DMS53 treated with DMSO at 0.1 percent for 48 hours (cell line): ENCODE results near the gene GPR37.

ENCODE experiments used
- DNase-seq: peaks from one replicate; lab custom pipeline; 2025; ENCODE audit not compliant: unreplicated experiment; lab: John Stamatoyannopoulos, UW

Gene GPR37, protein sequence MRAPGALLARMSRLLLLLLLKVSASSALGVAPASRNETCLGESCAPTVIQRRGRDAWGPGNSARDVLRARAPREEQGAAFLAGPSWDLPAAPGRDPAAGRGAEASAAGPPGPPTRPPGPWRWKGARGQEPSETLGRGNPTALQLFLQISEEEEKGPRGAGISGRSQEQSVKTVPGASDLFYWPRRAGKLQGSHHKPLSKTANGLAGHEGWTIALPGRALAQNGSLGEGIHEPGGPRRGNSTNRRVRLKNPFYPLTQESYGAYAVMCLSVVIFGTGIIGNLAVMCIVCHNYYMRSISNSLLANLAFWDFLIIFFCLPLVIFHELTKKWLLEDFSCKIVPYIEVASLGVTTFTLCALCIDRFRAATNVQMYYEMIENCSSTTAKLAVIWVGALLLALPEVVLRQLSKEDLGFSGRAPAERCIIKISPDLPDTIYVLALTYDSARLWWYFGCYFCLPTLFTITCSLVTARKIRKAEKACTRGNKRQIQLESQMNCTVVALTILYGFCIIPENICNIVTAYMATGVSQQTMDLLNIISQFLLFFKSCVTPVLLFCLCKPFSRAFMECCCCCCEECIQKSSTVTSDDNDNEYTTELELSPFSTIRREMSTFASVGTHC

GRCh38 chr7:124765401-124766352, at the start of gene GPR37:
TSS of gene GPR37 (minus strand) at chr7:124765792. CDS start at chr7:124764976, 816 bp downstream.
- peak; percentile 94 for DNase-seq

DNA sequence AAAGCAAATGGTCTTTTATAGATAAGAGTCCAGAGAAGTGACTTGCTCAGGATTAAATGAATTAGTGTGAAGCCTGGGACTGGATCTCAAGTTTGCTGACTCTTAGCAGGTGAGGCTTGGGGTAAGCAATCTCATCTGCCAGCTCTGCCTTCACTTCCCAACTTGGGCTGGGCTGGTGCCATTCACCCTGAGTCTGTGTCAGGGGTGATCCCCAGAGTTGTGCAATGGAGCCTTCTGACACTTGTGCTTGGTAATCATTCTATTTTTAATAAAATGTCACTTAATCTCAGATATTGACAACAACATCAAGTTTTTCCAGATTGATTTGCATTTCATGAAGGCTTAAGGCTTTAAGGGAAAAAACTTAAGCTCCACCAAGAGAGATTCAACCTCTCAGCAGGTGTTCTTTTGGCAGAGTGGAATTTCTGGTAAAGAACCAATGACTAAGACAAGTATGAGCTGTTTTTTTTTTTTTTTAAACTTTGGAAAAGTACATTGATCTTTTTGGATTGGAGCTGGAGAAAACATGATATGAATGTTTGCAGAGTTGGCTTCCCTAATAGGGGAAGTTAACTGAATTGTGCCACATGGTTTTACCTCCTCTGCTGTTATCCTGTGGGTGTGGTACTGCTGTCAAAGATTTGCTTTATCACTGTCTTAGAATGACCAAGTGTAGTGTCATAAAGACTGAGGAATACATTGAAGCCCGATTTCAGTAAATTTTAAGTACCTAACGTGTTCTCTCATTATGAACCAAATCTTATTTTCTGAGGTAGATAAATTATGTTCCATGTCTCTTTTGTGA, 48.6 kb upstream of the GPR37 start:
- DNase-seq: no peak

DNA sequence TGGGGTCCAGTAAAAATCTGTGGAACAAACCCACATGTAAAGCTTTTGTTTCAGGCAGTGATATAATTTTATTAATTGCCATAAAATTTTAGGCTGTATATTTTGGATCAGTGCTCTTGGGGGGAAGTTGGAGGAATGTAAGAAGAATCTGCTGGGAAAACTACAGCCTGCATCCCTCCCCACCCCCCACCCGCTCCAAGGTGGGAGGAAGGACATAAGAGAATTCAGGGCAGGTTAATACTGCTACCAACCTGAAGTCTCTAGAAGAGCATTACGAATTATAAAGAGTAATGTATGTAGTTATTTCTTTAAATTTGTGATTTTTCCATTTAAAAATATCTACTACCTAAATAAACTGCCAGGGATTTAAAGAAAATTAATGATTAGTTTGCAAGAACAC, 47.2 kb upstream of the GPR37 start:
- DNase-seq: no peak

DNA sequence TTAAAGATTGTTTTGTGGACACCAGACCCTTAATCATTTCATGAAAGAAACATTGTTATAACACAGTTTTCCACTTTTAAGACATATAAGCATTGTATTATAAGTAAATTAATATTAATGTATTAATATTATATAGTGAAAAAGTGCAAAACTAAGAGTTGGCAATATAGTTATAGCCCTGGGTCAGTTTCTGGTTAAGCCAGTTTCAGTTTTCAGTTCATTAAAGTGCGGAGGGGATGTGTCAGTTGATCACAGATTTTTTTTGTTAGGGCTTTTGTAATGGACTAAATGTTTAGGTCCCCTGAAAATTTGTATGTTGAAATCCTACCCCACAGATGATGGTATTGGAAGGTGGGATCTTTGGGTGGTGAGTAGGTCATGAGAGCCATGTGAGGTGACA, 45.7 kb upstream of the GPR37 start:
- no peak for DNase-seq

GRCh38 chr7:124810605-124811004, 45.0 kb upstream of the GPR37 start:
- DNase-seq: no peak

DNA sequence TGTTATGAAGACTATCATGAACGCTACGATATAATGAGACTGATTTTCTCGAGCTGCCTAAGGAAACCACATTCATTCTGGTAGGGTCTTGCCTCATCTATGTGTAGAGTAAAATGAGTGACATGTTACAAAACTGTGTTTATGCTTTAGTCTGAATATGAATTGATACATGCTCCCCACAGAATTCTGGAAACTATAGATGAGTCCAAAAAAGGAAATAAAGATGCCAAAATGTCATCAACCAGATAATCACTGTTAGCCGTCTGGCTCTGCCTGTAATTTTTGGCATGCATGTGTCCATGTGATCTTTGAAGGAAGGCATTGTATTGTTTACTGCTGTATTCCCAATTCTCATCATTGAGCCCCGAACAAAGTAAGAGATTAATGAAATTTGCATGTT, 42.6 kb upstream of the GPR37 start:
- DNase-seq: no peak

DNA sequence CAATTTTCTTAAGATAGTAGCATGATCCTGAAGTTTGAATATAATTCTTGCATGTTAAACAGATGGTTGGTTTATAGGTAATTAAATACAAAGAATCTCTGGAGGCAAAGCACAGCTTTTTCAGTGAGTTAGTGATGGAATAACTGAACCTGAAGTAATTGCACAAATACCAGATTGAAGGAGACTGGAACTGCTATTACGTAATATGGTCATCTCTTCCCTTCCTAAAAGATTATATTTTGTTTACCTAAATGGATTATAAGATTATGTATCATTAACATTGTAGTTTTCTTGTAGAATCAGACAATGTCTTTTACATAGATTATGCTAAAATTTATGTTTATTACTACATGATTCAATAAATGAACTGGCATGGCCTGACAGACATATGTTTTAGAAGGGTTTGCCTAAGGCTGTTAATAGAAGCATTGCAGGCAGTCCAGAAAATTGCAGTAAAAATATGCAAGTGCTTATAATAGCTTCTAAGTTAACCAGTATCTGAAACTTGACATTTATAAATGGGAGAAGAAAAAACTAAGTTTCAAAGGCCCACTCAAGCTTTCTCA, 35.8 kb upstream of the GPR37 start:
- no peak for DNase-seq

GRCh38 chr7:124800386-124800785, 34.8 kb upstream of the GPR37 start:
- no peak for DNase-seq

GRCh38 chr7:124799448-124799847, 33.9 kb upstream of the GPR37 start:
- DNase-seq: no peak

DNA sequence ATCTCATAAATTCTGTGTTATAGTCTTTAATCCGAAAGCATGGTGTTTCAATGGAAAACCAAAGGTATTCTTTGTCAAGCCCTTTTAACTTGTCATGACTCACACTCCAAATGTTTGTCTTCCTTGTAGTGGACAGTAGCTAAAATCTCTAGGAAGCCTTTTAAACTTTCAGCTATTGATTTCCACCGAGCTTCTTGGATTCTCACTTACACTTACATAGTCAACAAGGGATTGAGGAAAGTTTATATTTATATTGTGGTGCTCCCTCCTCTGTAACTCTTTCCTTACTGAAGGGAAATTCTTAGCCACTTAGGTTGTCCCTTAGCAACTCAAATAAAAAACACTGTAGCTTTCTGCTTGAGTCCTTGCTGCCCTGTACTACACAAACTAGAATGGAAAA, 31.2 kb upstream of the GPR37 start:
- DNase-seq: peak; percentile 56

DNA sequence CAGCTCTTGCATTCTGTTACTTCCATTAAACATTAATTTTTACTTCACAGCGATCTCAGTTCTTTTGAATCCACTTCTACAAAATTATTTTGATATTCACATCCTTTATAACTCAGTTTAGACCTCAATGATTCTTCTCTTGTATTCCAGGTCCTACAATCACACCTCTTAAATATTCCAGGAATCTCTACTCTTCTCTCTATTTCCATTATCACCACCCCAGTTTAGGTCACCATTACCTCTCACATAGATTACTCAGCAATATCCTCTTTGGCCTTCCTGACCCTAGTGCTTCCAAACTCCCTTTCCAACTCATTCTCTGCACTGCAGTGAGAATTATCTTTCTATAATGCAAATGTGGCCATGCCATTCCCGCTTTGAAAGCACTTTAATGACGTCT, 27.1 kb upstream of the GPR37 start:
- DNase-seq: no peak

DNA sequence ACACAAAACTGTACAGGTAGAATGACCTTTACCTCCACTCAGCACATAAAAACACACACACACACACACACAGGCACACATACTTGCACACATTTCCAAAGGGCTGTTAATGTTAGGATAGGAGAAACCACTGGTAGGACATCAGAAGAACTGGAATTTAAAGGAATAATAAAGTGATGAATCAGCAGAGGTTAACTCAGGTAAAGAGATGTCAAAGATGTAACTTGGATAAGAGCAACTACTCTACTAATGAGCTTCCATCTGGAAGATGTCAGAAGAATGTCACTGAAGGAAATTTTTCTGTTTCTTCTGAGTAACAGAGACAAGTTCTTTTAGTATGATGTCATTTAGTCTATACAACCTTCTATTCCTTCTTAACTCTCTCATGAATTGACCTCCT, 26.4 kb upstream of the GPR37 start:
- no peak for DNase-seq

- no peak for DNase-seq
Observed at GRCh38 chr7:124791426-124791825, 25.8 kb upstream of the GPR37 start.

DNA sequence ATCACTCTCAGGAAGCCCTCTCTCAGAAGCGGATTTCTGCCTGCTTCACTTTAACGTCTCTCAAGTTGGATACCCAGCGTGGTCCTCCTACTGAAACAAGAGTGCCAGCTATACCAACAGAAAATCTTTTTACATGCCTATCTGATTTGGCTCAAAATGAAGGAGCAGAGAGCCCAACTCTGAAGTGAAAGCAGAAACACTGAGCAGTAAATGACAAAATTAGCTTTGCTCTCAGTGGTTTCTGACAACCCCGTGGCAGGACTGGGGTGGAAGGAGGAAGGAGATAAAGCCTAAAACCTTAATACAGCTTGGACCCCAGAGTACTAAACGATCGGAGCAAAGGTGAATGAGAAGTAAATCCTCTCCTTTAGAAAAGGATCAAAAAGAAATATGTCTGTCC, 25.1 kb upstream of the GPR37 start:
- DNase-seq: no peak

DNA sequence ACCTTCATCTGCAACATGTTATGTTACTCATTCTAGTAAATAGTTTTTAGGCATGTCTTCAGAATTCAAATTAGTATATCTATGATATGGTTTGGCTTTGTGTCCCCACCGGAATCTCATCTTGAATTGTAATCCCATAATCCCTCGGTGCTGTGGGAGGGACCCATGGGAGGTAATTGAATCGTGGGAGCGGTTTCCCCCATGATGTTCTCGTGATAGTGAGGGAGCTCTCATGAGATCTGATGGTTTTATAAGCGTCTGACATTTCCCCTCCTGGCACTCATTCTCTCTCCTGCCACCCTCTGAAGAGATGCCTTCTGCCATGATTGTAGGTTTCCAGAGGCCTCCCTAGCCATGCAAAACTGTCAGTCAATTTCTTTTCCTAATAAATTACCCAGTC, 20.4 kb upstream of the GPR37 start:
- no peak for DNase-seq

DNA sequence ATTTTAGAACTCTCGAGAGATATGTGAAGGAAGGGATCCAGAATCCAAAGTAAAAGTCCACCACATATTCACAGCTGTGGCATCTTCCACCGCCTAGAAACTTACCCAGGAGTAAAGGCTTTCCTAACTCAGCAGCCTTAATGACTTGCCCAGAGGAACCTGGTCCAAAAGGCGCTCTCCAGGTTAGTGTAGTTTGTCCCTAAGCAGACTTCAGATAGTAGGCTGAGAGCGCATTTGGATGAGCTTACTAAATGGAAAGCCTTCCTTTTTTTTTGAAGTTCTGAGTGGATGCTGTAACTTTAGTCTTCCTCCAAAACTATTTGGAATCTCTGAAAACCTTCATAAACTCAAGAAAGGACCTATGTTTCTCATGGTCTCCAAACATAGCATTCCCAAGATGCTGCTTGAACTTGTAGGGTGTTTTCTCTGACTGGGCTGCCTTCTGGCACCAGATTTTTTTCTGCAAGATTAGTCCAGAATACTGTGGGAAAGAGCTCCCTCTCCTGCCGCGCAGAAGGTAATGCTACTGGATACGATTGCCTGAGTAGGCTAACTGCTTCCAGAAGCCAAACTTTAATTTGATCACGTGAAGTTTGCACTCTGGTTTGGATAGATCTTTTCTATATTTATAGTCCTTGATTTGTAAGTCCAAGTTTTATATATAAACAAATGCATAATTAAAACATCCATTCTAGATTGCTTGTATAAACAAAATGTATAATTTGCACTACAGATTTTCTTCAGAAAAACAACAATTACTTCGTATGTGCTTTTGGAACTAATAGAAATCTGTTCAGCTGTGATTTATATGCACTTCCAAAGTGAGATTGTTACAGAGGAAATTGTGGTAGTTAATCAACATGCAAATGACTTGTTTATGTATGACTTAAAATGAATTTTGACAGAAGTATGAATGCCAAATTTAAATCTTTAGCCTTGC, 19.6 kb upstream of the GPR37 start:
- peak; percentile 80 for DNase-seq

GRCh38 chr7:124783271-124783670, 17.7 kb upstream of the GPR37 start:
- DNase-seq: no peak

- DNase-seq: no peak
Observed at GRCh38 chr7:124781907-124782734, 16.5 kb upstream of the GPR37 start.
